K562 (cell line): ENCODE measurements around the gene TRAF1. TPM values are rescaled to one million over a fixed set of nuclear protein-coding genes. Genes with fewer than 3 reads are reported as not detected.

Experiments used
- GTF2E2 ChIP-seq: fragments of 200-800 bp; sonication (Bioruptor generic); IDR thresholded peaks from 2 replicates; pipeline ENCODE4 v1.6.1; 2016; ENCODE audit warnings: missing genetic modification characterization, missing compliant biosample characterization
- LEF1 ChIP-seq: fragments of 450-650 bp; IDR thresholded peaks from 2 replicates; pipeline ENCODE4 v1.6.1; 2016; ENCODE audit warnings: mild to moderate bottlenecking
- MCM7 ChIP-seq, 2 experiments: fragments of 450-650 bp; IDR thresholded peaks; 2 replicates each; pipeline ENCODE4 v1.6.1; 2016 to 2018
- polyA plus RNA-seq, 8 experiments: library from polyadenylated mRNA; depleted of rRNA in 4 of 8; stranded (reverse) in 5 of 8; unstranded in 3 of 8; fragments of >200 nt; fragmentation: Nextera tagmentation in 2 of 8; fragmentation: Illumina TruSeq in 1 of 8; extraction: Ambion mirVana in 2 of 8; extraction: Trizol in 1 of 8; gene quantifications; 2 replicates each; pipeline versions ENCODE4 v1.2.1 to v1.2.3, GENCODE V29; 2011 to 2014; ENCODE audit warnings: inconsistent platforms in 1 of 8, missing spikeins in 1 of 8
- total RNA-seq, 7 experiments: library from RNA; depleted of rRNA in 6 of 7; stranded (reverse); fragments of >200 nt in 6 of 7; fragmentation: Illumina TruSeq in 2 of 7; extraction: Trizol in 2 of 7; gene quantifications; 2 replicates each; pipeline versions ENCODE4 v1.2.1 to v1.2.3, GENCODE V29; 2011 to 2021; ENCODE audit warnings: low replicate concordance in 1 of 7
- TF ChIP-seq, protein P1 (sequence below): fragments of 200-600 bp; sonication (generic); IDR thresholded peaks from one replicate; pipeline ENCODE4 v1.6.1; 2012; ENCODE audit warnings: mild to moderate bottlenecking, low read depth, low read length, inconsistent platforms
- TF ChIP-seq, protein P2 (sequence below): sonication (generic); formaldehyde crosslinking; IDR thresholded peaks from 2 replicates; pipeline ENCODE4 v1.8.0; 2022; ENCODE audit warnings: mild to moderate bottlenecking, missing genetic modification reagents
- TF ChIP-seq, protein P3 (sequence below): fragments of 150-350 bp; IDR thresholded peaks from 2 replicates; pipeline ENCODE4 v1.6.1; 2014; ENCODE audit warnings: low read depth, mild to moderate bottlenecking, low read length, borderline replicate concordance
- TF ChIP-seq, protein P4 (sequence below): fragments of 250-450 bp; sonication (Bioruptor Pico); IDR thresholded peaks from 2 replicates; pipeline ENCODE4 v1.4.0; 2020

Gene TRAF1
- total and polyA plus RNA-seq, 9 of the 15 experiments (the other 6 are each of a cell fraction or from before 2014, with no cell fraction given) = 0.01 to 1.1 (median 0.04) TPM; not detected in 2

GRCh38 chr9:120860083-120860482, 66.5 kb downstream of the TRAF1 start (continued):
- TF ChIP-seq, protein P1, sequence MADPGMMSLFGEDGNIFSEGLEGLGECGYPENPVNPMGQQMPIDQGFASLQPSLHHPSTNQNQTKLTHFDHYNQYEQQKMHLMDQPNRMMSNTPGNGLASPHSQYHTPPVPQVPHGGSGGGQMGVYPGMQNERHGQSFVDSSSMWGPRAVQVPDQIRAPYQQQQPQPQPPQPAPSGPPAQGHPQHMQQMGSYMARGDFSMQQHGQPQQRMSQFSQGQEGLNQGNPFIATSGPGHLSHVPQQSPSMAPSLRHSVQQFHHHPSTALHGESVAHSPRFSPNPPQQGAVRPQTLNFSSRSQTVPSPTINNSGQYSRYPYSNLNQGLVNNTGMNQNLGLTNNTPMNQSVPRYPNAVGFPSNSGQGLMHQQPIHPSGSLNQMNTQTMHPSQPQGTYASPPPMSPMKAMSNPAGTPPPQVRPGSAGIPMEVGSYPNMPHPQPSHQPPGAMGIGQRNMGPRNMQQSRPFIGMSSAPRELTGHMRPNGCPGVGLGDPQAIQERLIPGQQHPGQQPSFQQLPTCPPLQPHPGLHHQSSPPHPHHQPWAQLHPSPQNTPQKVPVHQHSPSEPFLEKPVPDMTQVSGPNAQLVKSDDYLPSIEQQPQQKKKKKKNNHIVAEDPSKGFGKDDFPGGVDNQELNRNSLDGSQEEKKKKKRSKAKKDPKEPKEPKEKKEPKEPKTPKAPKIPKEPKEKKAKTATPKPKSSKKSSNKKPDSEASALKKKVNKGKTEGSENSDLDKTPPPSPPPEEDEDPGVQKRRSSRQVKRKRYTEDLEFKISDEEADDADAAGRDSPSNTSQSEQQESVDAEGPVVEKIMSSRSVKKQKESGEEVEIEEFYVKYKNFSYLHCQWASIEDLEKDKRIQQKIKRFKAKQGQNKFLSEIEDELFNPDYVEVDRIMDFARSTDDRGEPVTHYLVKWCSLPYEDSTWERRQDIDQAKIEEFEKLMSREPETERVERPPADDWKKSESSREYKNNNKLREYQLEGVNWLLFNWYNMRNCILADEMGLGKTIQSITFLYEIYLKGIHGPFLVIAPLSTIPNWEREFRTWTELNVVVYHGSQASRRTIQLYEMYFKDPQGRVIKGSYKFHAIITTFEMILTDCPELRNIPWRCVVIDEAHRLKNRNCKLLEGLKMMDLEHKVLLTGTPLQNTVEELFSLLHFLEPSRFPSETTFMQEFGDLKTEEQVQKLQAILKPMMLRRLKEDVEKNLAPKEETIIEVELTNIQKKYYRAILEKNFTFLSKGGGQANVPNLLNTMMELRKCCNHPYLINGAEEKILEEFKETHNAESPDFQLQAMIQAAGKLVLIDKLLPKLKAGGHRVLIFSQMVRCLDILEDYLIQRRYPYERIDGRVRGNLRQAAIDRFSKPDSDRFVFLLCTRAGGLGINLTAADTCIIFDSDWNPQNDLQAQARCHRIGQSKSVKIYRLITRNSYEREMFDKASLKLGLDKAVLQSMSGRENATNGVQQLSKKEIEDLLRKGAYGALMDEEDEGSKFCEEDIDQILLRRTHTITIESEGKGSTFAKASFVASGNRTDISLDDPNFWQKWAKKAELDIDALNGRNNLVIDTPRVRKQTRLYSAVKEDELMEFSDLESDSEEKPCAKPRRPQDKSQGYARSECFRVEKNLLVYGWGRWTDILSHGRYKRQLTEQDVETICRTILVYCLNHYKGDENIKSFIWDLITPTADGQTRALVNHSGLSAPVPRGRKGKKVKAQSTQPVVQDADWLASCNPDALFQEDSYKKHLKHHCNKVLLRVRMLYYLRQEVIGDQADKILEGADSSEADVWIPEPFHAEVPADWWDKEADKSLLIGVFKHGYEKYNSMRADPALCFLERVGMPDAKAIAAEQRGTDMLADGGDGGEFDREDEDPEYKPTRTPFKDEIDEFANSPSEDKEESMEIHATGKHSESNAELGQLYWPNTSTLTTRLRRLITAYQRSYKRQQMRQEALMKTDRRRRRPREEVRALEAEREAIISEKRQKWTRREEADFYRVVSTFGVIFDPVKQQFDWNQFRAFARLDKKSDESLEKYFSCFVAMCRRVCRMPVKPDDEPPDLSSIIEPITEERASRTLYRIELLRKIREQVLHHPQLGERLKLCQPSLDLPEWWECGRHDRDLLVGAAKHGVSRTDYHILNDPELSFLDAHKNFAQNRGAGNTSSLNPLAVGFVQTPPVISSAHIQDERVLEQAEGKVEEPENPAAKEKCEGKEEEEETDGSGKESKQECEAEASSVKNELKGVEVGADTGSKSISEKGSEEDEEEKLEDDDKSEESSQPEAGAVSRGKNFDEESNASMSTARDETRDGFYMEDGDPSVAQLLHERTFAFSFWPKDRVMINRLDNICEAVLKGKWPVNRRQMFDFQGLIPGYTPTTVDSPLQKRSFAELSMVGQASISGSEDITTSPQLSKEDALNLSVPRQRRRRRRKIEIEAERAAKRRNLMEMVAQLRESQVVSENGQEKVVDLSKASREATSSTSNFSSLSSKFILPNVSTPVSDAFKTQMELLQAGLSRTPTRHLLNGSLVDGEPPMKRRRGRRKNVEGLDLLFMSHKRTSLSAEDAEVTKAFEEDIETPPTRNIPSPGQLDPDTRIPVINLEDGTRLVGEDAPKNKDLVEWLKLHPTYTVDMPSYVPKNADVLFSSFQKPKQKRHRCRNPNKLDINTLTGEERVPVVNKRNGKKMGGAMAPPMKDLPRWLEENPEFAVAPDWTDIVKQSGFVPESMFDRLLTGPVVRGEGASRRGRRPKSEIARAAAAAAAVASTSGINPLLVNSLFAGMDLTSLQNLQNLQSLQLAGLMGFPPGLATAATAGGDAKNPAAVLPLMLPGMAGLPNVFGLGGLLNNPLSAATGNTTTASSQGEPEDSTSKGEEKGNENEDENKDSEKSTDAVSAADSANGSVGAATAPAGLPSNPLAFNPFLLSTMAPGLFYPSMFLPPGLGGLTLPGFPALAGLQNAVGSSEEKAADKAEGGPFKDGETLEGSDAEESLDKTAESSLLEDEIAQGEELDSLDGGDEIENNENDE = no peak
- TF ChIP-seq, protein P2, sequence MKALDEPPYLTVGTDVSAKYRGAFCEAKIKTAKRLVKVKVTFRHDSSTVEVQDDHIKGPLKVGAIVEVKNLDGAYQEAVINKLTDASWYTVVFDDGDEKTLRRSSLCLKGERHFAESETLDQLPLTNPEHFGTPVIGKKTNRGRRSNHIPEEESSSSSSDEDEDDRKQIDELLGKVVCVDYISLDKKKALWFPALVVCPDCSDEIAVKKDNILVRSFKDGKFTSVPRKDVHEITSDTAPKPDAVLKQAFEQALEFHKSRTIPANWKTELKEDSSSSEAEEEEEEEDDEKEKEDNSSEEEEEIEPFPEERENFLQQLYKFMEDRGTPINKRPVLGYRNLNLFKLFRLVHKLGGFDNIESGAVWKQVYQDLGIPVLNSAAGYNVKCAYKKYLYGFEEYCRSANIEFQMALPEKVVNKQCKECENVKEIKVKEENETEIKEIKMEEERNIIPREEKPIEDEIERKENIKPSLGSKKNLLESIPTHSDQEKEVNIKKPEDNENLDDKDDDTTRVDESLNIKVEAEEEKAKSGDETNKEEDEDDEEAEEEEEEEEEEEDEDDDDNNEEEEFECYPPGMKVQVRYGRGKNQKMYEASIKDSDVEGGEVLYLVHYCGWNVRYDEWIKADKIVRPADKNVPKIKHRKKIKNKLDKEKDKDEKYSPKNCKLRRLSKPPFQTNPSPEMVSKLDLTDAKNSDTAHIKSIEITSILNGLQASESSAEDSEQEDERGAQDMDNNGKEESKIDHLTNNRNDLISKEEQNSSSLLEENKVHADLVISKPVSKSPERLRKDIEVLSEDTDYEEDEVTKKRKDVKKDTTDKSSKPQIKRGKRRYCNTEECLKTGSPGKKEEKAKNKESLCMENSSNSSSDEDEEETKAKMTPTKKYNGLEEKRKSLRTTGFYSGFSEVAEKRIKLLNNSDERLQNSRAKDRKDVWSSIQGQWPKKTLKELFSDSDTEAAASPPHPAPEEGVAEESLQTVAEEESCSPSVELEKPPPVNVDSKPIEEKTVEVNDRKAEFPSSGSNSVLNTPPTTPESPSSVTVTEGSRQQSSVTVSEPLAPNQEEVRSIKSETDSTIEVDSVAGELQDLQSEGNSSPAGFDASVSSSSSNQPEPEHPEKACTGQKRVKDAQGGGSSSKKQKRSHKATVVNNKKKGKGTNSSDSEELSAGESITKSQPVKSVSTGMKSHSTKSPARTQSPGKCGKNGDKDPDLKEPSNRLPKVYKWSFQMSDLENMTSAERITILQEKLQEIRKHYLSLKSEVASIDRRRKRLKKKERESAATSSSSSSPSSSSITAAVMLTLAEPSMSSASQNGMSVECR (CRISPR knock-in tag) = no peak
- TF ChIP-seq MCM7 (IDR thresholded peaks at IDR 0.05) (no peak), LEF1 (no peak), GTF2E2 (no peak)
- TF ChIP-seq, protein P3, sequence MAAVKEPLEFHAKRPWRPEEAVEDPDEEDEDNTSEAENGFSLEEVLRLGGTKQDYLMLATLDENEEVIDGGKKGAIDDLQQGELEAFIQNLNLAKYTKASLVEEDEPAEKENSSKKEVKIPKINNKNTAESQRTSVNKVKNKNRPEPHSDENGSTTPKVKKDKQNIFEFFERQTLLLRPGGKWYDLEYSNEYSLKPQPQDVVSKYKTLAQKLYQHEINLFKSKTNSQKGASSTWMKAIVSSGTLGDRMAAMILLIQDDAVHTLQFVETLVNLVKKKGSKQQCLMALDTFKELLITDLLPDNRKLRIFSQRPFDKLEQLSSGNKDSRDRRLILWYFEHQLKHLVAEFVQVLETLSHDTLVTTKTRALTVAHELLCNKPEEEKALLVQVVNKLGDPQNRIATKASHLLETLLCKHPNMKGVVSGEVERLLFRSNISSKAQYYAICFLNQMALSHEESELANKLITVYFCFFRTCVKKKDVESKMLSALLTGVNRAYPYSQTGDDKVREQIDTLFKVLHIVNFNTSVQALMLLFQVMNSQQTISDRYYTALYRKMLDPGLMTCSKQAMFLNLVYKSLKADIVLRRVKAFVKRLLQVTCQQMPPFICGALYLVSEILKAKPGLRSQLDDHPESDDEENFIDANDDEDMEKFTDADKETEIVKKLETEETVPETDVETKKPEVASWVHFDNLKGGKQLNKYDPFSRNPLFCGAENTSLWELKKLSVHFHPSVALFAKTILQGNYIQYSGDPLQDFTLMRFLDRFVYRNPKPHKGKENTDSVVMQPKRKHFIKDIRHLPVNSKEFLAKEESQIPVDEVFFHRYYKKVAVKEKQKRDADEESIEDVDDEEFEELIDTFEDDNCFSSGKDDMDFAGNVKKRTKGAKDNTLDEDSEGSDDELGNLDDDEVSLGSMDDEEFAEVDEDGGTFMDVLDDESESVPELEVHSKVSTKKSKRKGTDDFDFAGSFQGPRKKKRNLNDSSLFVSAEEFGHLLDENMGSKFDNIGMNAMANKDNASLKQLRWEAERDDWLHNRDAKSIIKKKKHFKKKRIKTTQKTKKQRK = no peak
- TF ChIP-seq, protein P4, sequence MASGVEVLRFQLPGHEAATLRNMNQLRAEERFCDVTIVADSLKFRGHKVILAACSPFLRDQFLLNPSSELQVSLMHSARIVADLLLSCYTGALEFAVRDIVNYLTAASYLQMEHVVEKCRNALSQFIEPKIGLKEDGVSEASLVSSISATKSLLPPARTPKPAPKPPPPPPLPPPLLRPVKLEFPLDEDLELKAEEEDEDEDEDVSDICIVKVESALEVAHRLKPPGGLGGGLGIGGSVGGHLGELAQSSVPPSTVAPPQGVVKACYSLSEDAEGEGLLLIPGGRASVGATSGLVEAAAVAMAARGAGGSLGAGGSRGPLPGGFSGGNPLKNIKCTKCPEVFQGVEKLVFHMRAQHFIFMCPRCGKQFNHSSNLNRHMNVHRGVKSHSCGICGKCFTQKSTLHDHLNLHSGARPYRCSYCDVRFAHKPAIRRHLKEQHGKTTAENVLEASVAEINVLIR (CRISPR knock-in tag) = no peak
